Muscle of leg (tissue), 11 donors: ENCODE data around the gene SUPT3H. TPM values are rescaled to one million over a fixed set of nuclear protein-coding genes. Genes with fewer than 3 reads are reported as not detected.

Experiments used
- DNase-seq: peaks from one replicate; pipeline ENCODE4 v3.0.0; 2013
- H3K27ac ChIP-seq: one replicate; pipeline ENCODE4 v1.5.1; 2013; ENCODE audit warnings: mild to moderate bottlenecking, low read length, control low read depth
- H3K27me3 ChIP-seq: one replicate; pipeline ENCODE4 v1.6.1; 2013; ENCODE audit warnings: low read length; ENCODE audit not compliant: control insufficient read depth, insufficient read depth
- H3K36me3 ChIP-seq: one replicate; pipeline ENCODE4 v1.6.1; 2013; ENCODE audit warnings: low read length; ENCODE audit not compliant: control insufficient read depth, insufficient read depth
- H3K4me1 ChIP-seq: one replicate; pipeline ENCODE4 v1.6.1; 2013; ENCODE audit warnings: low read length; ENCODE audit not compliant: control insufficient read depth, insufficient read depth
- H3K4me3 ChIP-seq: one replicate; pipeline ENCODE4 v1.5.1; 2013; ENCODE audit warnings: low read length, control low read depth
- H3K9me3 ChIP-seq: replicated peaks from 2 replicates; pipeline ENCODE4 v1.6.1; 2013; ENCODE audit warnings: low read depth, low read length; ENCODE audit not compliant: control insufficient read depth
- WGBS: methylation state at CpG from one replicate; pipeline ENCODE4 v1.1.5; 2013; ENCODE audit warnings: missing lambda C conversion rate; ENCODE audit not compliant: insufficient coverage; 5-methylcytosine and 5-hydroxymethylcytosine counted together
- polyA plus RNA-seq, 8 donors: library from polyadenylated mRNA; unstranded; fragments of 120-200 nt; gene quantifications; one replicate each; pipeline versions ENCODE4 v1.2.1 to v1.2.3, GENCODE V29; 2013; ENCODE audit warnings: inconsistent platforms in 1 of 8, low replicate concordance in 1 of 8; ENCODE audit not compliant: insufficient read length in 8 of 8, insufficient read depth in 1 of 8
- total RNA-seq: library from RNA; stranded (reverse); fragments of 120-200 nt; gene quantifications from one replicate; pipeline ENCODE4 v1.2.4, GENCODE V29; 2013

SUPT3H gene
- total and polyA plus RNA-seq, 9 donors = 8.3 to 13.7 (median 10.7) TPM

DNA sequence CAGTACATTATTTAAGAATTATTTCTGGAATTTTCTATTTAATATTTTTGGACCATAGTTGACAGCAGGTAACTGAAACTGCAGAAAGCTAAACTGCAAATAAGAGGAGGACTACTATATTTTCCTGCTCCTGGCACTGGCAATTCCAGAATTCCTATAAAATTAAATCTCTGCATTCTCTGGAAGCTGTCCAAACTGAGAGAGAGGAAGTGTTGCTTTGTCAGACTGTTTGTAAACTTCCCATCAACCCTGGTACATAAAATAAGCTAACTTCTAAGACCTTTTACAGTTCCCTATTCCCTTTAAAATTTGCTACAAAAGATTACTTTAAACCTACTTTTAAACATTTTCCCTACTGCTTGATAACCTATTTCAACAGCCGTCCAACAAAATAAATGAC, 245.7 kb downstream of the SUPT3H start:
- H3K36me3 ChIP-seq = no peaks in the 10 kb centered on the region
- H3K27me3 ChIP-seq = no peaks in the 10 kb centered on the region
- peaks cover 9% of the 10 kb centered on the region for H3K9me3 ChIP-seq
- WGBS = no CpG with 5 or more reads among the region's 1 CpG
- peak; percentile 58 for DNase-seq
- H3K27ac ChIP-seq = peak overlapping the region; percentile 6
- no peak overlapping the region for H3K4me3 ChIP-seq
- no peaks in the 10 kb centered on the region for H3K4me1 ChIP-seq

DNA sequence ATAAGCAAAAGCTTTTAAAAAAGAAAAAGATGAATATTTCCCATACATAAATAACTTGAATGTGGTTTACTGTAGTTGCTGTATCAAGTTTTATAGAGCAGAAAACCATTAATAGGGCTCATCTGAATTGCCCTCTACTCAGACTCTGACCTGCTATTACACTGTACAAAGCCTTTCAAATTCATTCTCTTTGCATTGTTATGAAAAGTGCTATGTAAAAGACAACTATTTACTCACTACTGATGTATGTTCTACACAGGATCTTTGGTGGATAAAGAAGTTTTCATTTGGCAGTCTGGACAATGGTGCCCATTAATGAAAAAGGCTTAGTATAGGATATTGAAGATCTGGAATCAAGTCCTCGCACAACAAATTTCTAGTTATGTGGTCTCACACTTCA, 248.7 kb downstream of the SUPT3H start:
- DNase-seq = no peak
- no peaks in the 10 kb centered on the region for H3K9me3 ChIP-seq
- H3K27me3 ChIP-seq = no peaks in the 10 kb centered on the region
- no peaks in the 10 kb centered on the region for H3K36me3 ChIP-seq
- no CpG with 5 or more reads among the region's 1 CpG for WGBS
- no peak overlapping the region for H3K27ac ChIP-seq
- no peak overlapping the region for H3K4me3 ChIP-seq
- no peaks in the 10 kb centered on the region for H3K4me1 ChIP-seq

DNA sequence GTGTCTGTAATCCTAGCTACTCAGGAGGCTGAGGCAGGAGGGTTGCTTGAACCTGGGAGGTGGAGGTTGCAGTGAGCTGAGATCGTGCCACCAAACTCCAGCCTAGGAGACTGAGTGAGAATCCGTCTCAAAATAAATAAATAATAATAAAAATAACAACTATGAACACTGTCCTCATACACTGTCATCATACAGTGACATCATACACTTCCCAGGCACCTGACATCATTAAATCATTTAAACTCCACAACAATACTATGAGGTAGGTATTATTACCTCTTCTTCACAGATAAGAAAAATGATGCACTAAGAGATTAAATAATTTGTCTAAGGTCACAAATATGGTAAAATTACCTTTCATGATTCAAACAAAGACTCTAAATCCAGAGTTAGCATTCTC, 250.5 kb downstream of the SUPT3H start:
- WGBS = no CpG with 5 or more reads among the region's 2 CpGs

DNA sequence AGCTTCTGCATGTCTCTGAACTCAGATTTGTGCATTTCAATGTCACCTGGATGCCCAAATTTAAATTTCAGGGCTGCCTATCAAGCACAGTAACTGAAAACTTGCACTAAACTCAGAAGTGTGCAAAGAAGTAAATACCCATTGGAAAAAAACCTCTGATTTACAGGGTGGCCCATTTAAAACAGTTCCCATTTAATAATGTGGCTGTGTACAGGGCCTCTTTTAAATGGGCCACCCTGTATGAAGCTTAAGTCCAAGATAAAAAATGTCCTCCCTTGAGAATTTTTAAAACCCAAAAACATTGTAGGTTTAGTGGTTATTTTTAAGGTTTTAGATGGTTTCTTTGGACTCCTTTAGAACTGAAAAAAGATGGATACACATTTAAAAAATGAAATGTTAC, 251.7 kb downstream of the SUPT3H start:
- Histone ChIP-seq H3K36me3 (no peaks in the 10 kb centered on the region), H3K4me3 (no peak overlapping the region), H3K9me3 (no peaks in the 10 kb centered on the region), H3K4me1 (no peaks in the 10 kb centered on the region), H3K27me3 (no peaks in the 10 kb centered on the region), H3K27ac (no peak overlapping the region)
- no peak for DNase-seq

More for the DNA sequence above, 250.5 kb downstream of the SUPT3H start:
- H3K4me3 ChIP-seq = no peak overlapping the region
- H3K27ac ChIP-seq = no peak overlapping the region
- H3K9me3 ChIP-seq = no peaks in the 10 kb centered on the region
- no peaks in the 10 kb centered on the region for H3K27me3 ChIP-seq
- H3K36me3 ChIP-seq = no peaks in the 10 kb centered on the region
- DNase-seq = no peak
- no peaks in the 10 kb centered on the region for H3K4me1 ChIP-seq

DNA sequence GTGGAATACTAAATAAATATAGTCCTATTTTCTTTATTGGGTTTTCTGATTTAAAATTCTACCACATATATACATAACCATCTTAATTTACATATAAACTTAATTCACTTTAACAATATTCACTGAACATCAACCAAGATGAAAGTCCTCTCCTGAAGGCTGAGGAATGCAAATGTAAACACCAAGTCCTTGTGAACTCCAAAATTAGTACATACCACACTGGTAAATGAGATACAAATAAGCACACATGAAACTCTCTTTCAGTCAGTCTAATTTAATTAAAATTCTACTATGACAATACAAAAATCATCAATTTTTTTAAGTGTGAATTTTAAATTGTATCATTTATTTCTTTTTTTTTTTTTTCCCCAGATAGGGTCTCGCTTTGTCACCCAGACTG, 254.7 kb downstream of the SUPT3H start:
- no peaks in the 10 kb centered on the region for H3K27me3 ChIP-seq
- no peak overlapping the region for H3K27ac ChIP-seq
- H3K4me3 ChIP-seq = no peak overlapping the region
- no peaks in the 10 kb centered on the region for H3K4me1 ChIP-seq
- 100% methylated on average over 1 of the region's 1 CpG for WGBS
- no peak for DNase-seq
- H3K9me3 ChIP-seq = no peaks in the 10 kb centered on the region
- no peaks in the 10 kb centered on the region for H3K36me3 ChIP-seq

DNA sequence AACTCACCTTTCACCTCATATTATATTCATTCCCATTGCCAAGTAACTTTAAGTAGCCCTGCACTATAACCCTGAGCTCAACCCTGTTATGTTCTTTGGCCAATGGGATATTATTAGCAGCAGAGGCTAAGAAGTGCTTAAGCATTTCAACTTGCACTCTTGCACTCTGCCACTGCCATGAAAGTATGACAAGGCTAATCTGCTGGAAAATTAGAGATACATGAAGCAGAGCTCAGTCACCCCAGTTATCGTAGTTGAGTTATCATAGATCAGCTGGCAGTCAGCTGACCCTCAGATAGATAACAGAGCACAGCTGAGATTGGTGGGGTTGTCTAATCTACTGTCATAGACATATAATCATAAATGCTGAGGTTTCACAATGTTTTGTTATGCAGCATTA, 259.0 kb downstream of the SUPT3H start:
- H3K4me3 ChIP-seq = no peak overlapping the region
- H3K4me1 ChIP-seq = no peaks in the 10 kb centered on the region
- no peaks in the 10 kb centered on the region for H3K36me3 ChIP-seq
- 100% methylated on average over 1 of the region's 1 CpG for WGBS
- no peak for DNase-seq
- H3K27me3 ChIP-seq = no peaks in the 10 kb centered on the region
- H3K27ac ChIP-seq = no peak overlapping the region
- no peaks in the 10 kb centered on the region for H3K9me3 ChIP-seq

DNA sequence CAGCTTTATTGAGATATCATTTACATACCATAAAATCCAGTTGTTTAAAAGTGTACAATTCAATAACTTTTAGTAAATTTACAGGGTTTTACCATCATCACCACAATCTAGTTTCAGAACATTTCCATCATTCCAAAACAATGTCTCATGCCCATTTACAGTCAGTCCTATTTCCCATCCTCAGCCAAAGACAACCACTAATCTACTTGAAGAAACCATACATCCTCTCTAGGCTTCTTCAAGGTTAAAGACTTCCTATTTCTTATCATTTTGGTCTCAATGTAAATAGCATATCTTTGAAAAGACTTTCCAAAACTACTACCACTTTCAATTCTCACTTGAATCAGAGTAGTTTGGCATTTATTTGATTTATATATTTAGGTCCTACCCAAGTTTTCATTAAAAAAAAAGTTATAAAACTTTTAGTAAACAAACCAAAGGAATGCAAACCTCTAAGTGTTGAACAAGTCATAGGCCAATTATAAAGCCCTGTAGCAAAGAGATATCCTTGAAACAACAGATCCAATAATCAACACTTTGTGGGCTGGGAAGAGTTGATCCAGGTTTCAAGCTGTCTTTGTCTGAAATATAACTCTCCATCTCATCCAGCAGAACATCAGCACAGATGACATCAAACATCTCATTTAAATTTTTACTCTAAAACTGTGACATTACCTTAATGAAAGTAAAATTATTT, 260.9 kb downstream of the SUPT3H start:
- Histone ChIP-seq H3K36me3 (no peaks in the 10 kb centered on the region), H3K9me3 (no peaks in the 10 kb centered on the region), H3K27me3 (no peaks in the 10 kb centered on the region), H3K4me3 (no peak overlapping the region), H3K27ac (no peak overlapping the region), H3K4me1 (no peaks in the 10 kb centered on the region)
- no peak for DNase-seq

DNA sequence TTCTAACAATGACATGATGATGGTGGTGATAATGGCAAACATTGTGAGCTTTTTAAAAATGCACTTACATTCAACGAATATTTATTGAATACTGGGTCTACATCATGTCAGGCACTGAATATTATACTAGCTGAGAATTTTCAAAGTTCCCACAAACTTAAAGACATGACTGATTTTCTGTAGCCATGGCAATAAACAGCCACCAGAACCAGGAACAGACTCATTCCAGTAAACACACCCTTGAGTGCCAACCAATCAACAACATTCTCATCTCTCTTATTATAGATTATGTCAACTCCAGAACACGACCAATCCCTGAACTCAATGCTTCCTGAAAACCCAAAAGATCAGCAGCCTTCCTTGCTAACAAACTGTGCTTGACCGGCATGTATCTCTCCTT, 262.0 kb downstream of the SUPT3H start:
- WGBS = no CpG with 5 or more reads among the region's 3 CpGs
- H3K27ac ChIP-seq = no peak overlapping the region
- H3K9me3 ChIP-seq = no peaks in the 10 kb centered on the region
- no peaks in the 10 kb centered on the region for H3K27me3 ChIP-seq
- no peaks in the 10 kb centered on the region for H3K4me1 ChIP-seq
- no peaks in the 10 kb centered on the region for H3K36me3 ChIP-seq
- H3K4me3 ChIP-seq = no peak overlapping the region
- no peak for DNase-seq

DNA sequence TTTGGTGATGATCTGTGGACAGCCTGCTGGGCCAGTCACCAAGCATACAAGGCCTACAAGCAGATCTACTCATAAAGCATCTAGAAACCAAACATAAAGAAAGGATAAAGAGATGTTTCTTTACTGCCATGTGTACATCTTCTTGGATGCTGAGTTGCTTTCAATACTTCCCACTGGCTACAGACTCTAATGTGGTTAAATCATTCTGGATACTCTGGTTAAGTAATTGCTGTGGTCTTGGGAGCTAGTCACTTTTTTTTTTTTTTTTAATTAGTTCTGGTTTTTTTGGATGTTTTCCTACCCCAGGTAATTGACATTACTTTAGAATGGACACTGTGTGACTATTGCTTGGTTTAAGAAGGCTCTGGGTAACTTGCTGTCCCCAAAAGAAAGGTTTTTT, 265.0 kb downstream of the SUPT3H start:
- Histone ChIP-seq H3K4me3 (no peak overlapping the region), H3K4me1 (no peaks in the 10 kb centered on the region), H3K36me3 (no peaks in the 10 kb centered on the region), H3K27ac (no peak overlapping the region), H3K27me3 (no peaks in the 10 kb centered on the region), H3K9me3 (no peaks in the 10 kb centered on the region)
- no peak for DNase-seq

DNA sequence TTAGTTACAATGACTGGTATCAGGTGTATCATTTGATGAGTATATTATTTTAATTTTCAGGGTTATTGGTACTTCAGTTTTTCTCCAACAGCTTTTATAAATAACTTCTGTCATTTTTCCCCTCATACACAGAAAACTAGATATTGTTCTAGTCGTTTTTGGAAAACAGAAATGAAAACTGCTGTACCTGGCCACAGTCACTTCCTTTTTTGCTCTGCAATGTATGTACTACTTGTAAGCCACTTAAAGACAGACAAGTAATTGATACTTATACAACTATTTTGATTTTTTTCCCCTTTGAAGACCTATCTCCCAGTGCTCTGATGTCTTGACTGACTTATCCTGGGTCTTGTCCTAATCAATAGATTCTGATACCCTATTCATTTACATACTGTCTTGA, 268.2 kb downstream of the SUPT3H start:
- Histone ChIP-seq H3K9me3 (no peaks in the 10 kb centered on the region), H3K4me1 (no peaks in the 10 kb centered on the region), H3K4me3 (no peak overlapping the region), H3K36me3 (no peaks in the 10 kb centered on the region), H3K27me3 (no peaks in the 10 kb centered on the region), H3K27ac (no peak overlapping the region)
- DNase-seq = no peak
- WGBS = no CpG with 5 or more reads among the region's 1 CpG

DNA sequence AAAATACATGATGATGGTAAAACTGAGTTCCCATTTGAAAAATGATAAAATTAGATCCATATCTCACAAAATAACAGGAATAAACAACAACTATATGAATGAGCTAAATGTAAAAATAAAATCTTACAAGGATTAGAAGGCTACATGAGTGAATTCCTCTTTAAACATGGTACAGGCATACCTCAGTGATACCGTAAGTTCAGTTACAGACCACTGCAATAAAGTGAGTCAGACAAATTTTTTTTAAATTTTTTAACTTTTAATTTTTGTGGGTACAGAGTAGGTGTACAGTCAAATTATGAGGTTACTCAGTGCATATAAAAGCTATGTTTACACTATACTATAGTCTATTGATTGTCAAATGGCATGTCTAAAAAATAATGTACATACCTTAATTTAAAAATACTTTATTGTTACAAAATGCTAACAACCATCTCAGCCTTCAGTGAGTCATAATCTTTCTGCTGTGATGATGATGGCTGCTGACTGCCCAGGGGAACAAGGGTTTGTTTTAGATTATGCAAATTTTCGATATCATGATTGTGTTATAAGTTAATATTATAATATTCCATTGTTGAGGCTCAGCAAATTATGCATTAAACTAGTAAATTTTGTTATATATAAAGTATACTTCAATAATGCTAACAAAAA, 272.4 kb downstream of the SUPT3H start:
- H3K4me1 ChIP-seq = no peaks in the 10 kb centered on the region
- H3K27ac ChIP-seq = no peak overlapping the region
- DNase-seq = no peak
- H3K36me3 ChIP-seq = no peaks in the 10 kb centered on the region
- H3K4me3 ChIP-seq = no peak overlapping the region
- no peaks in the 10 kb centered on the region for H3K9me3 ChIP-seq
- no peaks in the 10 kb centered on the region for H3K27me3 ChIP-seq
- no CpG with 5 or more reads among the region's 2 CpGs for WGBS
